Stomach (tissue), 9 donors: ENCODE data around the gene SERPINA4. TPM values are rescaled to one million over a fixed set of nuclear protein-coding genes. Genes with fewer than 3 reads are reported as not detected.

Experiments
- DNase-seq, 2 donors: peaks; one replicate each; pipeline versions ENCODE4 v3.0.0 to v3.0.0-alpha.2; 2013 to 2019
- H3K27ac ChIP-seq, 5 donors: fragments of 200-600 bp in 4 of 5; sonication (generic) in 4 of 5; one replicate each; pipeline ENCODE4 v1.5.1; 2013 to 2019; ENCODE audit warnings: mild to moderate bottlenecking in 1 of 5, moderate library complexity in 1 of 5
- H3K27me3 ChIP-seq, 3 donors: fragments of 200-600 bp; sonication (generic); one replicate each; pipeline ENCODE4 v1.5.1; 2017 to 2019; ENCODE audit warnings: mixed run types in 1 of 3
- H3K36me3 ChIP-seq, 4 donors: fragments of 200-600 bp; sonication (generic); 1 replicate in 3 of 4; 2 replicates in 1 of 4; pipeline ENCODE4 v1.5.1; 2016 to 2019
- H3K4me1 ChIP-seq, 4 donors: fragments of 200-600 bp; sonication (generic); one replicate each; pipeline ENCODE4 v1.5.1; 2016 to 2019
- H3K4me3 ChIP-seq, 4 donors: fragments of 200-600 bp; sonication (generic) in 3 of 4; one replicate each; pipeline ENCODE4 v1.5.1; 2016 to 2019; ENCODE audit warnings: mild to moderate bottlenecking in 1 of 4
- H3K9me3 ChIP-seq, 4 donors: fragments of 200-600 bp; sonication (generic); one replicate each; pipeline ENCODE4 v1.5.1; 2016 to 2019
- CTCF ChIP-seq, 7 experiments: fragments of 450-650 bp in 4 of 7; fragments of 200-600 bp in 3 of 7; sonication (generic) in 3 of 7; IDR thresholded peaks; one replicate each; pipeline ENCODE4 v1.5.1; 2016 to 2019; ENCODE audit warnings: antibody characterized with exemption in 7 of 7, control low read depth in 2 of 7, mild to moderate bottlenecking in 1 of 7
- EP300 ChIP-seq: sonication (generic); formaldehyde crosslinking; IDR thresholded peaks from one replicate; pipeline ENCODE4 v1.6.1; 2017; ENCODE audit warnings: antibody characterized with exemption
- POLR2A ChIP-seq, 4 donors: fragments of 450-650 bp; IDR thresholded peaks; one replicate each; pipeline ENCODE4 v1.6.1; 2016; ENCODE audit warnings: antibody characterized with exemption in 4 of 4, control low read depth in 2 of 4, mild to moderate bottlenecking in 1 of 4, moderate library complexity in 1 of 4
- POLR2AphosphoS5 ChIP-seq, 3 donors: sonication (generic); formaldehyde crosslinking; IDR thresholded peaks; one replicate each; pipeline ENCODE4 v1.6.1; 2016; ENCODE audit warnings: antibody characterized with exemption in 3 of 3
- WGBS, 5 donors: extraction: QIAGEN DNeasy Blood & Tissue Kit in 3 of 5; methylation state at CpG; one replicate each; pipeline versions ENCODE4 v1.1.5 to v1.1.7; 2013 to 2018; 5-methylcytosine and 5-hydroxymethylcytosine counted together
- intact Hi-C: fragments of 100-400 bp; cut with DNase I; formaldehyde crosslinking; loops from one replicate; pipeline ENCODE4 v1.15.1; 2023; ENCODE audit warnings: low total_unique reads
- polyA plus RNA-seq, 3 donors: library from polyadenylated mRNA; stranded (reverse); fragments of 200-250 nt; gene quantifications; one replicate each; pipeline ENCODE4 v1.2.3, GENCODE V29; 2013
- total RNA-seq, 5 donors: library from RNA; depleted of rRNA; stranded (reverse); fragments of >200 nt; gene quantifications; one replicate each; pipeline versions ENCODE4 v1.1.0 to v1.2.3, GENCODE V29; 2014 to 2016
- donor health status: healthy with polysubstance abuse.
- donor health status: Bipolar disorder and iron deficiency.
- donor health status: healthy.

The SERPINA4 gene
- total and polyA plus RNA-seq, 8 donors = 4.7 to 27.5 (median 14.2) TPM; not detected in 2

GRCh38 chr14:94535506-94535905 lies 25.7 kb upstream of the SERPINA4 start:
- no peak for TF ChIP-seq CTCF (IDR thresholded peaks at IDR 0.05)
- TF ChIP-seq EP300 = no peak
- no peak for TF ChIP-seq POLR2A (IDR thresholded peaks at IDR 0.05)
- TF ChIP-seq POLR2AphosphoS5 (IDR thresholded peaks at IDR 0.05) = no peak
- no peaks in the 10 kb centered on the region for H3K36me3 ChIP-seq
- no peaks in the 10 kb centered on the region for H3K9me3 ChIP-seq
- DNase-seq = no peak
- no peak overlapping the region for H3K27ac ChIP-seq
- intact Hi-C loops = no loop called here
- H3K4me3 ChIP-seq = no peak overlapping the region
- 69 to 75% (median 74%) methylated on average over 3 of the region's 3 CpGs for WGBS, 5 donors
- peaks cover 0 to 51% (median 13%) of the 10 kb centered on the region in 3 donors for H3K27me3 ChIP-seq
- peaks cover 0 to 4% (median 0%) of the 10 kb centered on the region in 4 donors for H3K4me1 ChIP-seq

GRCh38 chr14:94536836-94537235 lies 24.4 kb upstream of the SERPINA4 start:
- intact Hi-C loops = no loop called here
- TF ChIP-seq EP300 = no peak
- TF ChIP-seq CTCF (IDR thresholded peaks at IDR 0.05) = no peak
- TF ChIP-seq POLR2AphosphoS5 (IDR thresholded peaks at IDR 0.05) = no peak
- TF ChIP-seq POLR2A (IDR thresholded peaks at IDR 0.05) = no peak

GRCh38 chr14:94538070-94538740 lies 23.0 kb upstream of the SERPINA4 start:
- TF ChIP-seq EP300 (no peak), POLR2AphosphoS5 (IDR thresholded peaks at IDR 0.05) (no peak), POLR2A (IDR thresholded peaks at IDR 0.05) (no peak), CTCF (IDR thresholded peaks at IDR 0.05) (no peak)
- intact Hi-C loops = no loop called here
- H3K36me3 ChIP-seq = no peaks in the 10 kb centered on the region
- peaks cover 0 to 42% (median 9%) of the 10 kb centered on the region in 3 donors for H3K27me3 ChIP-seq
- no peaks in the 10 kb centered on the region for H3K9me3 ChIP-seq
- no peak overlapping the region for H3K27ac ChIP-seq
- peaks cover 0 to 4% (median 0%) of the 10 kb centered on the region in 4 donors for H3K4me1 ChIP-seq
- no peak overlapping the region for H3K4me3 ChIP-seq
- WGBS, 5 donors = 80 to 89% (median 83%) methylated on average over 6 of the region's 6 CpGs
- no peak for DNase-seq

More at GRCh38 chr14:94536836-94537235, 24.4 kb upstream of the SERPINA4 start:
- Histone ChIP-seq H3K27ac (no peak overlapping the region), H3K9me3 (no peaks in the 10 kb centered on the region), H3K4me3 (no peak overlapping the region), H3K4me1 (peaks cover 0 to 4% (median 0%) of the 10 kb centered on the region in 4 donors), H3K36me3 (no peaks in the 10 kb centered on the region), H3K27me3 (peaks cover 0 to 46% (median 9%) of the 10 kb centered on the region in 3 donors)
- WGBS, 5 donors = 53 to 78% (median 60%) methylated on average over 2 of the region's 2 CpGs
- no peak for DNase-seq

GRCh38 chr14:94539181-94539580 lies 22.1 kb upstream of the SERPINA4 start:
- Histone ChIP-seq H3K27me3 (peaks cover 0 to 34% (median 6%) of the 10 kb centered on the region in 3 donors), H3K4me1 (peaks cover 0 to 4% (median 0%) of the 10 kb centered on the region in 4 donors), H3K27ac (no peak overlapping the region), H3K9me3 (no peaks in the 10 kb centered on the region), H3K4me3 (no peak overlapping the region), H3K36me3 (no peaks in the 10 kb centered on the region)
- intact Hi-C loops = no loop called here
- 77 to 81% (median 80%) methylated on average over 7 of the region's 7 CpGs for WGBS, 5 donors
- DNase-seq = no peak
- TF ChIP-seq EP300 (no peak), POLR2AphosphoS5 (IDR thresholded peaks at IDR 0.05) (no peak)
